GM12874 (cell line): ENCODE measurements around the gene SRRM2.

ENCODE experiments used
- TF ChIP-seq, protein P1 (sequence below): IDR thresholded peaks from 2 replicates; pipeline ENCODE4 v1.5.1; 2011; ENCODE audit warnings: low read depth, mild to moderate bottlenecking, control low read depth, low read length, moderate library complexity; ENCODE audit not compliant: insufficient read depth

Gene SRRM2

DNA sequence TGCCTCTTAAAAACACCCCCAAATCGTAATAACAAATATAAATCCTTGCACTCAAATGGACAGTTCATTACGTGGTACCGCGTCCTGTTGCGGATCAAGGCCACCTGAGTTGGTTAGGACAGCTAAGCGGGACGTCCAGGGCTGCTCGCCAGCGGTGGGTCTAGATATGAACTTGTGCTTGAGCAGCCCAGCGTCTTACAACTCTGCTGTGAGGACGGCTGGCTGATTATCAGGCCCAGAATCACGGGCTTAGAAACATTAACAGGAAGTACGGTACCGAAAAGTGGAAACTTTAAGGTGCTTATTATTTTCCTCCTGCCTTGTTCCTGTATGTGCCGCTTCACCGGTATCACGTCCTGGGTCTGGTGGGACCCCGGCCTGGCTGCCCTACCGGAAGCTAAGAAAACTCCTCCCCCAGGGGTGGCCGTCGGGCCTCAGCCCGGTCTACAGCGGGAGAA lies 832 bp upstream of the SRRM2 start:
- TF ChIP-seq, protein P1, sequence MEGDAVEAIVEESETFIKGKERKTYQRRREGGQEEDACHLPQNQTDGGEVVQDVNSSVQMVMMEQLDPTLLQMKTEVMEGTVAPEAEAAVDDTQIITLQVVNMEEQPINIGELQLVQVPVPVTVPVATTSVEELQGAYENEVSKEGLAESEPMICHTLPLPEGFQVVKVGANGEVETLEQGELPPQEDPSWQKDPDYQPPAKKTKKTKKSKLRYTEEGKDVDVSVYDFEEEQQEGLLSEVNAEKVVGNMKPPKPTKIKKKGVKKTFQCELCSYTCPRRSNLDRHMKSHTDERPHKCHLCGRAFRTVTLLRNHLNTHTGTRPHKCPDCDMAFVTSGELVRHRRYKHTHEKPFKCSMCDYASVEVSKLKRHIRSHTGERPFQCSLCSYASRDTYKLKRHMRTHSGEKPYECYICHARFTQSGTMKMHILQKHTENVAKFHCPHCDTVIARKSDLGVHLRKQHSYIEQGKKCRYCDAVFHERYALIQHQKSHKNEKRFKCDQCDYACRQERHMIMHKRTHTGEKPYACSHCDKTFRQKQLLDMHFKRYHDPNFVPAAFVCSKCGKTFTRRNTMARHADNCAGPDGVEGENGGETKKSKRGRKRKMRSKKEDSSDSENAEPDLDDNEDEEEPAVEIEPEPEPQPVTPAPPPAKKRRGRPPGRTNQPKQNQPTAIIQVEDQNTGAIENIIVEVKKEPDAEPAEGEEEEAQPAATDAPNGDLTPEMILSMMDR, result no peak

- TF ChIP-seq, protein P1, result no peak
These were observed 653 bp downstream of the SRRM2 start for GRCh38 chr16:2752850-2753732.

DNA sequence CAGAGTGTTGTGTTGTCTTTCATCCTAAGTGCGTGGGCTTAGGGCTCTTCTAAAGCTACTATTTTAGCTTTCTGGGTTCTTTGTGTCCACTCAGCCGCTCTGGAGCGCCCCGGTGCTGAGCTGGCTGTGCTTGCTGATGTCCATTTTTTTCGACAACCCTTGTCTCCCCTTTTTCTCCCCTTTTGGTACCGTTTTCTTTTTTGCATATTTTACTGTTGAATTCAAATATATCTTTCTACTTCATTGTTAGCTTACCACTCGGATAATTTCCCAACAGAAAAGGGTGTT lies 1.2 kb downstream of the SRRM2 start:
- TF ChIP-seq, protein P1, result no peak

GRCh38 chr16:2755158-2755557 lies 2.7 kb downstream of the SRRM2 start:
- TF ChIP-seq, protein P1, result no peak

DNA sequence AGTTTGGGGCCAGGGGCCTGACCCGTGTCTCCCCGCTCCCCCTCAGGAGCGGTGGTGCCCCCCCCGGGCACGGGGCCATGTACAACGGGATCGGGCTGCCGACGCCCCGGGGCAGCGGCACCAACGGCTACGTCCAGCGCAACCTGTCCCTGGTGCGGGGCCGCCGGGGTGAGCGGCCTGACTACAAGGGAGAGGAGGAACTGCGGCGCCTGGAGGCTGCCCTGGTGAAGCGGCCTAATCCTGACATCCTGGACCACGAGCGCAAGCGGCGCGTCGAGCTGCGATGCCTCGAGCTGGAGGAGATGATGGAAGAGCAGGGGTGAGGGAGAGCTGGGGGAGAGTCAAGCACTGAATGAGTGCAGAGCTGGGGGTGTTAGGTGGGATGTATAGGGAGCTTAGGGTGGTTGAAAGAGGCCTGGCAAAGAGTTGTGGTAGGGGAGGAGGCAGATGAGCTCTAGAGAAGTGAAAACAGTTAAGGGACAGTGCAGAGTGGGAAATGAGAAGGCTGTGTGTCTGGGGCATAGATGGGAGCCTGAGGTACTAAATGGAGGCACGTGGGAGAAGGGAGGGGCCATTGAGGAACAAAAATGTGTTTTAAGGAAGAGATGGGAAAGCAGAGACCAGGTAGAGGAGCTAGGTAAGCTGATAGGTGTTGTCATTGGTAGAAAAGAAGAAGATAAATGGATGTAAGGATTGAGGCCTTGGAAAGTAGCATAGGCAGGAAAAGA lies 4.0 kb downstream of the SRRM2 start:
- TF ChIP-seq, protein P1, result no peak

DNA sequence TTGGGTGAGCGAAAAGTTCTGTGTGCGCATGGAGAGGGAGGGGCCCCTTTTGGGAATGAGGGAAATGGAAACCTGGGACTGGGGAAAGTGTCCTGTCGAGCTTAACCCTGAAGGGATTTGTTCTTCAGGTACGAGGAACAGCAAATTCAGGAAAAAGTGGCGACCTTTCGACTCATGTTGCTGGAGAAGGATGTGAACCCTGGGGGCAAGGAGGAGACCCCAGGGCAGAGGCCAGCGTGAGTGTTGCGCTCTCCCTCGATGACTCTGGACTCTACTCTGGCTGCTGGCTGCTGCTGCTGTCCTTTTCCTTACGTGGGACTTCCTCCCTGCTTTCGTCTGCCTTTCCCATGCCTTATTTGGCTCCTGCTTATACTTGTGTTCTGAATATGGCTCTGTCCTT lies 4.9 kb downstream of the SRRM2 start:
- TF ChIP-seq, protein P1, result no peak

GRCh38 chr16:2761472-2761871 lies 9.0 kb downstream of the SRRM2 start:
- TF ChIP-seq, protein P1, result no peak
